GM18907 (cell line): ENCODE results near the gene MCAT.

ENCODE experiments used
- ATAC-seq: cut with Tn5 transposase; IDR thresholded peaks from one replicate; pipeline ENCODE4 v1.9.1; 2021; ENCODE audit warnings: mild to moderate bottlenecking, moderate library complexity; ENCODE audit not compliant: unreplicated experiment

MCAT gene

GRCh38 chr22:43173976-43174720 is 30.9 kb upstream of the MCAT start:
- no peak for ATAC-seq

- no peak for ATAC-seq
These were observed 30.4 kb upstream of the MCAT start for GRCh38 chr22:43173566-43173965.

- ATAC-seq, result no peak
These were observed 29.0 kb upstream of the MCAT start for GRCh38 chr22:43172191-43172590.

- ATAC-seq, result no peak
These were observed 28.4 kb upstream of the MCAT start for GRCh38 chr22:43171607-43172006.

- no peak for ATAC-seq
These were observed 27.9 kb upstream of the MCAT start for GRCh38 chr22:43171019-43171491.

DNA sequence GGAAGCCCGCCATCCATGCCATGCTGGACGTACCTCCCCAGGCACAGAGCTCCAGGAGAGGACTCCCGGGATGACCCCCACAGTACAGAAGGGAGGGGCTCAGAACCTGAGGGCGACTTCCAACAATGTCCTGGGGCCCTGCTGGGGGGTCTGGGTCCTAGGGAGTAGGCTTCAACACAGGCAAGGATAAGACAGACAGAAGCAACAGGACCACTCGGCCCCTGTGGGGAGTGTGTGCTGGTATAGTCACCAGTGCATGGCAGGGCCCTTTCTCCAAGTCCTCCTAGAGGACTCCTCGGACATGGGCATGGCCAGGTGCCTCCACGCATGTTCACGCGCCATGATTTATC is 26.9 kb upstream of the MCAT start:
- ATAC-seq, result no peak

DNA sequence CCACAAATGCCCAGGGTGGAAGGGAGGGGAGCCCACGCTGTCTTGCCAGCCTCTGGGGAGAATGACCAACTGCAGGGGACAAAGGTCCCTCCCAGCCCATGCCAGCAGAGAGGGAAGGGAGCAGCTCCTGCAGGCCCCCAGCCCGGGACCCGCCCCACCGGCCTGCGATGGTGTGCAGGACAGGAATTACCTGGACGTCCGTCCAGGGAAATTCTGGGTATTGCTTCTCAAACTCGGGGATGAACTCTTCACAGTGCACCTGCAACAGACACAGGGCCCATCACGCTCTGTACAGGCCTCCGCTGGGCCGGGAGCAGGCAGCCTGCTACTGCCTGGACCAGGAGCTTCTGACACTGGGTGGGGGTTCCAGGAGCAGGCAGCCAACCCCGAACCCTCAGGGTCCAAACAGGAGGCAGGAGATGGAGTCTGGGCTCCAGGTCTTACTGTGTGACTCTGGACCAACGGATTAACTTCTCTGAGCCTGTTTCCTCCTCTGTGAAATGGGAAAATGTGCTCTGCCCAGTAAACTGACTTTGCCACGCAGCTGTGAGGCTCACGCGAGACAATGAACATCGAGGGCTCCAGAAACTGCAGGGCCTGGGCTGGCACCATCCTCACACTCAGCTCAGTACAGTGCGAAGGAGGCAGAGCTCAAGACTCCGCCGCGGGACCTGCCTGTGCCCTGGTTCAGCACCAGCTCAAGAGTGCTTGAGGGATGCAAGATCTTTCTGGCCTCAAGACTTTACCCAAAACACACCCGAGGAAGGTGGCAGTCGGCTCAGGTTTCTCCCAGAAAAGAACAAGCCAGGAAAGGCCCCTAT is 26.3 kb upstream of the MCAT start:
- ATAC-seq, result no peak

DNA sequence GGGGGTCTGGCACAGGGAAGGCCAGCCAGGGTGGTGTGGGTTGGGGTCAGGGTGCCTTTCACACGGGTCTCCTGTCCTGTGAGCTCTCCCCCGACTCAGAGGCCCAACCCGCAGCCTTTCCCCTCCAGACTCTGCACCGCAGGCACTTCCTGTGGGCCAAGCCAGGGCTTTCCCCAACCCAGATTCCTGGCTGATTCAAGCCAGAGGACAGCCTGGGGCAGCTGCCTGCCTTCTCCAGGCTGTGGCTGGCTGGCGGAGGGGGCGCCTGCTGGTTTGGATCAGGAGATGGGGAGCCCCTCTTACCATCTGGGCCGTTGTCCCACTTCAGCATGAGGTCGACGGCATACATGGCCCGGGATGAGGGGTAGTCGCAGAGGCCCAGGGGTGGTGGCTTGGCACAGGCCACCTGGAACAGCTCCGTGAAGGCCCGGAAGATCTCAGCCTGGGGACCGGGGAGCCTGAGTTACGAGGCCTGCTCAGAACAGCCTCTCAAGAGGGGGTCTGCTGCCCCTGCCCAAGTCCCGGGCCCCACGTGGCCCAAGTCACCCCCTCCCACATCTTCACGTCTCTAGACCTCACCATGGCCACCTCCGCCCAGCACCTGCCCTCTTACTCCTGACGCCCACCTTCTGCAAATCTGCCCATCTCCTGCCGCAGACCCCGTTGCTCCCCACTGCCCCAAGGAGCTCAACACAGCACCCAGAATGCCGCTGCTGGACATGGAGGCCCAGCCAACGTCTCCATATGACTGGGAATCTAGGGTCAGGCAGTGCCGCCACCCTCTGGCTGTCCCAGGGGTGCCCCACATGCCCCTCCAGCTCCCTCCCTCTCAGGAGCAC is 25.5 kb upstream of the MCAT start:
- no peak for ATAC-seq

DNA sequence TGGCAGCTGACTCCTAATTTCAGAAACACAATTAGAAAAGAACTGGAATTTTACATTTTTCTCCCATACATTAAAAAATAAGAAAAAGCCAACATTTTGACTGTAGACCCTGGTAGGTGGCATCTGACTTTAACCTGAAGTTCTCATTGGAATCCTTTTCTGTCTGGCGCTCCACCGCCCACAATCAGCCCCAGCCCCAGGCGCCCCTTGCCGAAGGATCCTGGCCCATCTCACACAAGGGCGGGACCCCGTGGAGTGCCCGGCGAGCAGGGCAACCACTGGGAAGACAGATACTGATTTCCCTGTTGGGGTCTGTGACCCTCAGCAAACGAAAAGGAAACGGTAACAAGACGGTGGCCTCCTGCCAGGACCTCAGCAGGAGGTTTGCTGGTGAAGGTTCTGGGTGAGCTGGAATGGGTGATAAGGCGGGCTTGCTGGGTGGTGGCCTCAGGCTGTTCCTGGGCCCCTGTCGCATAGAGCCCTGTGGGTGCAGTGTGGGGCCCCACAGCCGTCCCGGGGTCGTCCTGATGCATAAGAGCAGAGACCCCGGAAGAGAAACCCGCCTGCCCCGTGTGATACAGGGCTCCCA is 23.9 kb upstream of the MCAT start:
- ATAC-seq, result no peak

GRCh38 chr22:43166132-43166930 is 23.1 kb upstream of the MCAT start:
- no peak for ATAC-seq

DNA sequence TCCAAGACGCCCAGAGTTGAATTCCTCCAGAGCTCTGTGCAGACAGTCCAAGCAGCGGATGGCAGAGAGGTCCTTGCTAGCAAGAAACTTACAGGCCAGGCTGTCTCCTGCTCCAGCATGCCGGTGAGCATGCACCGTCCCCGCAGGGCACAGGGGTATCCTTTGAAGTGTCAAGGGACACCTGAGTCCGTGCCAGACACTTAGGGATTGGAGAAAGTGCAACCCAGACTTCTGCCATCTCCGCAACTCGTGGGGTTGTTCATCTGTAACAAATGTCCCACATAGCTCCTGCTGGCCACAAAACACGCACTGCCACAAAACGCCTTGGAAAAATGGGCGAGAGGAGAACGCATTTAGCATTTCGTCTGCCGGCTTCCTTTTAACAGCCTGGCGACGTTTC is 21.4 kb upstream of the MCAT start:
- no peak for ATAC-seq

DNA sequence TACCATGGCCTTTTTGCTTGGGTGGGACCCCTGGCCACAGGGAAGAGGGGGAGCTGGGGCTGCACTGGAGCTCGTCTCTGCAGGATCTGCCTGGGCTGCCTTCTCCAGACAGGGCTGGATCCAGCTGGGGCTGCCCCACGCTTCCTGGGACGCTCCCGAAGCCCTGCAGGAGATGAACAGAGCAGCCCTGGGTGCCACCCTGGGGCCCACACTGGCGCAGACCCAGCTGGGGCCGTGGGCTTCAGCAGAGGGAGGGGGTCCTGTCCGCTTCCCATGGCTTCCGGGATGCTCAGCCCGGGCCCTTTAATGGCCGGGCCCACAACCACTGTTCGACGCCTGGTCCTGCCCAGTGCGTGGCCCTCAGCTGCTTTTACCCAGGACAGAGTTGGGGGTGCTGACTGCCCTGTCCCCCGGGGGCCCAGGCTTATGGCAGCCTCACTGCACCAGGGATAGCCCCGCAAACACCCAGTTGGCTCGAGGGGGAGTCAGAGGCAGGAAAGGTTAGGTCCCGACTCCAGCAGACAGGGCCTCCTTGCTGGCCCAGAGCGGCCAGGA is 20.1 kb upstream of the MCAT start:
- ATAC-seq, result no peak

- ATAC-seq, result no peak
These were observed 19.4 kb upstream of the MCAT start for GRCh38 chr22:43162412-43163150.

DNA sequence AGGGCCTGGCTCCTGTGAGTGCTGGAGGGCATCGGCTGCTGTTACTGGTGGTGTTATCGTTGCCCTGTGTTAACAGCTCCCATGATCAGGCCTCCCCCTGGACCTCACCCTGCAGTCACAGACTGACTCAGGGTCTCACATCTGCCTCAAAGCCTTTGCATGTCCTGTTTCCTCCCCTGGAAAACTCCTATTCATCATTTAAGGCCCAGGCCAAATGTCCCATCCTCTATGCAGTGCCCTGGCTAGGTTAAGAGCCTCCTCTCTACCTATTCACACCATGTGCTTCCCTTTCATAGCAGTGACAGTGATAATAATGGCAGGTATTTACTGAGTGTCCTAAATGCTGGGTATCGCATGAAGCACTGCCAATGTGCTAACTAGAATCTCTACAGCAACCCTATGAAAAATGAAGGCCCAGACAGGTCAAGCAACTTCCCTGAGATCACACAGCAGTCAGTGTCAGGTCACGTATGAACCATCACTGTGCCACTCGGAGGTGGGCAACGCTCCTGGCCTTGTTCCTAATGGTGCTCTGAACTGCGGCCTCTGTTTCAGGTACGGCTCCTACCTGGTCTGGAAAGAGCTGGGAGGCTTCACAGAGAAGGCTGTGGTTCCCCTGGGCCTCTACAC is 17.4 kb upstream of the MCAT start:
- ATAC-seq, result no peak

DNA sequence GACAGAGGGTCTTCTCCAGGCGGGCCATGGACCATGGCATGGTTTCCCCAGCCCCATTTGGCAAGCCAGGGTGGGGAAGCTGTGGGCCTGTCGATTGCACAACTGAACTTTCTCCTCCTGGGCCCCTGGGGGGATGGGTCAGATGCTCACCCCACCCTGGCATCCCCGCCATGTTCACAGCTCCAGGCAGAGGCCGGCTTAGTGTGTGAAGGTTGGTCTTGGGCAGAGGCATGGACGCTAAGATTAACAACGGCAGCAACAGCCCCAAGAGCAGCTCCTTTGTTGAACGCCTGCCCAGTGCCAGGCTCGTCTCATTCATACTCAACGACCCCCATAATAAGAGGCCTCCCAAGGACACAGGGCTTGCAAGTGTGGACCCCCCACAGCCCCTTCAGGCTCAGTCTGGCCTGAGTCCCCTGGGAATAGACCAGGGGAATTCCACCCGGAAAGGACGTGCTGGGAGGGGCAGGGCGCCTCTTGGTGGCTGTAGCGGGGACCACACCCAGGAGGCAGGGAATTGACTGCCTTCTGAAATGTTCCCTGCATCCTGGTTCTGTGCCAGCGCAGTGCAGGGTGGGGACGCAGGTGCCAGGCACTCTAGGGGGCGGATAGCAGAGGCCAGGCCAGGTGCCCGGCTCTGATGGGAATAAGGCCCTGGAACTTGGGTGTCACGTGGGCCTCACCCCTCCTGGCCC is 16.4 kb upstream of the MCAT start:
- ATAC-seq, result no peak

DNA sequence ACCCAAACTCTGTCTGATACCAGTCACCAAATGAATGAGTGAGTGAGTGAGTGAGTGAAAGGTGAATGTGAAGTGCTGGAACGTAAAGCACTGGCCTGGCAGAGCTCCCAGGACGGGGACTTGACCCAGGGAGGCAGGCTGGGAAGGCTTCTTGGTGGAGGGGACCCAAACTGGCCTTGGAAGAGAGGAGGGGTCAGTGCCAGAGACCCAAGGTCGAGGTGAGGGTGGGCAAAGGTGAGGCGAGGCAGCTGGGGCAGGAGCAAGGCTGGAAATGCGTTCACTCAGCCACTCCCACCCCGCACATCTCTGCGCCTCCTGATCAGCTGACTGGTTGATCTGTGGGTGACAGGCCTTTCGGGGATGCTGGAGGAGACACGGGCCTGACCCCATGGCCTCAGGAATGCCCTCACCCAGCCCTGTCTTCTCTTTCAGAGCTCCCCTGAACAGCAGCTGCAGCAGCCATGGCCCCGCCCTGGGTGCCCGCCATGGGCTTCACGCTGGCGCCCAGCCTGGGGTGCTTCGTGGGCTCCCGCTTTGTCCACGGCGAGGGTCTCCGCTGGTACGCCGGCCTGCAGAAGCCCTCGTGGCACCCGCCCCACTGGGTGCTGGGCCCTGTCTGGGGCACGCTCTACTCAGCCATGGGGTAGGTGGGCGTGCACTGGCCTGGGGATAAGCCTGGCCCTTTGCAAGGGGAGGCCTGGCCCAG is 15.7 kb upstream of the MCAT start:
- ATAC-seq, result no peak

DNA sequence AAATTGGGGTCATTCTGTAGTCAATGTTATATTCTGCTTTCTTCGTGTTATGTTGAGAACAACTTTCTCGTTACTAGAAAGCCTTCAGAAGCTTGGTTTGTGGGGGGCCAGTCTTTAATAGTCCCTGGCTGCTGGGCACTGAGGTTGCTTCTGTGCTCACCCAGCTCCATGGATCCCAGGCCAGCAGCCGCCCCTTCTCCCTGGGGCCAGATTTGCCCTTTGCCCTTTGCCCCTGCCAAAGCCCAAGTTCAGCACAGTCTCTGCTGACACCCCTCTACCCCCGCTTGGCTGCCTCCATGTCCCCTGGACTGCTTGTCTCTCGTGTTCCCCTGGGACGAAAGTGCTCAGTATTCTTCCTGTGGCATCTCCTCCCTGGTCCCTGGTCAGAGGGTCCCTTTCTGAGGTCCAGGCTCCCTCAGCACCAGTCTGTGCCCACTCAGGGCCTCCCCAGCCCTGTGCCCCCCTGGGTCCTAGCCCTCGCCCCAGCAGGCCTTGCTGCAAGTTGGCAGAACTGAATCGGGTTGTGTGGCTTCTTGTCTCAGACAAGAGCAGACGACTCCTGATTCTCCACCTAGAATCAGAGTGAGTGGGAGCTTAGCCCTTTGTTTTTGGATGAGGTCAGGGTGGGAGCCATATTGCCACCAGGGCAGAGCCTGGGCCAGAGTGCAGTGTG is 14.8 kb upstream of the MCAT start:
- ATAC-seq, result no peak
